ENCODE measurements around the gene ALDH8A1.

ALDH8A1 gene

DNA sequence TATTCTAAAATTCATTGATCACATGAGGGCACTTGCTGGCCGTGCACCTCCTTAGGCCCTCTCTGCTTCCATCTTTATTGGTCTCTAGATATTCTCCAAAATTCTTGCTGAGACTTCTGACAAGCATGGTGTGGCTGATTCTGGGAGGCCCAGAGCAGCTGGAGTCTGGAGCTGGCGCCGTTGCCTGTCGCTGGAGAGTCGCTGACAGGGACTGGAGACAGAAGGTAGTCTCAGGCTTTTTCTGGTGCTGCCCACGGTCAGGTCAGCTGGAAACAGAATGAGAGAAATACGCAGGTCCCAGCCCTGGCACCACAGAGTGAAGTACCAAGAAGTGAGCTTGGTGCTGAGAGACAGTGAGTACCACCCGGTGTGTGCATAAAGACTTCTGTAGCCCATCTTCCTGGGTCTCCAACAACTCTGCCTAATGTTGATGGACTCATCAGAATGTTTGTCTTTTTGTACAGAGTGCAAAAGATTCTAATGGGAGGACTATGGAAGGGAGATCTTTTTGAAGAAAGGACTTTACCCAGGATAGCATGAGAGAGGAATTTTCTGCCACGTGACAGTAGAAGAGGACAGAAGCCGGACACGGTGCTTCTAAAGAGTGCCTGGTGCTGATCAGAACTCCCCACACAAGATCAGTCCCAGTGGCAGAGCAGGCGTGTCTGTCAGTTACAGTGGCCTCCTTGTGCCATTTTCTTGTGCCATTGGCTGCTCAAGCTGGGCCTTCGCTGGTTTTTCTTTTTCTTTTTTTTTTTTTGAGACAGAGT, 1.8 kb upstream of the ALDH8A1 start:
- no peak for TF ChIP-seq YY1 (IDR thresholded peaks at IDR 0.05; ENCODE audit: low read depth)

GRCh38 chr6:134950482-134950881, 581 bp upstream of the ALDH8A1 start:
- TF ChIP-seq YY1 (IDR thresholded peaks at IDR 0.05; ENCODE audit: low read depth): no peak
- no peak for TF ChIP-seq TAF1 (IDR thresholded peaks at IDR 0.05; ENCODE audit: low read depth)
- TF ChIP-seq TCF12 (IDR thresholded peaks at IDR 0.05; ENCODE audit: low read depth): no peak
- no peak for TF ChIP-seq NFIC (IDR thresholded peaks at IDR 0.05)
- no peak for TF ChIP-seq EGR1 (IDR thresholded peaks at IDR 0.05)
- no peak for TF ChIP-seq RAD21 (IDR thresholded peaks at IDR 0.05; ENCODE audit: low read depth)

- TF ChIP-seq, protein P1, sequence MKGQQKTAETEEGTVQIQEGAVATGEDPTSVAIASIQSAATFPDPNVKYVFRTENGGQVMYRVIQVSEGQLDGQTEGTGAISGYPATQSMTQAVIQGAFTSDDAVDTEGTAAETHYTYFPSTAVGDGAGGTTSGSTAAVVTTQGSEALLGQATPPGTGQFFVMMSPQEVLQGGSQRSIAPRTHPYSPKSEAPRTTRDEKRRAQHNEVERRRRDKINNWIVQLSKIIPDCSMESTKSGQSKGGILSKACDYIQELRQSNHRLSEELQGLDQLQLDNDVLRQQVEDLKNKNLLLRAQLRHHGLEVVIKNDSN (IDR thresholded peaks at IDR 0.05): no peak
- TF ChIP-seq CREB1 (IDR thresholded peaks at IDR 0.05; ENCODE audit: low read depth) (no peak), TEAD4 (IDR thresholded peaks at IDR 0.05) (no peak), EGR1 (IDR thresholded peaks at IDR 0.05) (no peak), FOXM1 (IDR thresholded peaks at IDR 0.05; ENCODE audit: borderline replicate concordance, low read depth) (no peak), ZBTB7A (IDR thresholded peaks at IDR 0.05; ENCODE audit: low read depth) (no peak), YY1 (IDR thresholded peaks at IDR 0.05; ENCODE audit: low read depth) (no peak), EP300 (IDR thresholded peaks at IDR 0.05; ENCODE audit: borderline replicate concordance) (no peak)
- TF ChIP-seq, protein P2, sequence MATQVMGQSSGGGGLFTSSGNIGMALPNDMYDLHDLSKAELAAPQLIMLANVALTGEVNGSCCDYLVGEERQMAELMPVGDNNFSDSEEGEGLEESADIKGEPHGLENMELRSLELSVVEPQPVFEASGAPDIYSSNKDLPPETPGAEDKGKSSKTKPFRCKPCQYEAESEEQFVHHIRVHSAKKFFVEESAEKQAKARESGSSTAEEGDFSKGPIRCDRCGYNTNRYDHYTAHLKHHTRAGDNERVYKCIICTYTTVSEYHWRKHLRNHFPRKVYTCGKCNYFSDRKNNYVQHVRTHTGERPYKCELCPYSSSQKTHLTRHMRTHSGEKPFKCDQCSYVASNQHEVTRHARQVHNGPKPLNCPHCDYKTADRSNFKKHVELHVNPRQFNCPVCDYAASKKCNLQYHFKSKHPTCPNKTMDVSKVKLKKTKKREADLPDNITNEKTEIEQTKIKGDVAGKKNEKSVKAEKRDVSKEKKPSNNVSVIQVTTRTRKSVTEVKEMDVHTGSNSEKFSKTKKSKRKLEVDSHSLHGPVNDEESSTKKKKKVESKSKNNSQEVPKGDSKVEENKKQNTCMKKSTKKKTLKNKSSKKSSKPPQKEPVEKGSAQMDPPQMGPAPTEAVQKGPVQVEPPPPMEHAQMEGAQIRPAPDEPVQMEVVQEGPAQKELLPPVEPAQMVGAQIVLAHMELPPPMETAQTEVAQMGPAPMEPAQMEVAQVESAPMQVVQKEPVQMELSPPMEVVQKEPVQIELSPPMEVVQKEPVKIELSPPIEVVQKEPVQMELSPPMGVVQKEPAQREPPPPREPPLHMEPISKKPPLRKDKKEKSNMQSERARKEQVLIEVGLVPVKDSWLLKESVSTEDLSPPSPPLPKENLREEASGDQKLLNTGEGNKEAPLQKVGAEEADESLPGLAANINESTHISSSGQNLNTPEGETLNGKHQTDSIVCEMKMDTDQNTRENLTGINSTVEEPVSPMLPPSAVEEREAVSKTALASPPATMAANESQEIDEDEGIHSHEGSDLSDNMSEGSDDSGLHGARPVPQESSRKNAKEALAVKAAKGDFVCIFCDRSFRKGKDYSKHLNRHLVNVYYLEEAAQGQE (IDR thresholded peaks at IDR 0.05; ENCODE audit: low read depth): no peak
These were observed 1.2 kb downstream of the ALDH8A1 start for GRCh38 chr6:134948691-134949090.

- TF ChIP-seq EGR1 (IDR thresholded peaks at IDR 0.05) (no peak), CREB1 (IDR thresholded peaks at IDR 0.05; ENCODE audit: low read depth) (no peak), YY1 (IDR thresholded peaks at IDR 0.05; ENCODE audit: low read depth) (no peak), FOXM1 (IDR thresholded peaks at IDR 0.05; ENCODE audit: borderline replicate concordance, low read depth) (no peak), ZBTB7A (IDR thresholded peaks at IDR 0.05; ENCODE audit: low read depth) (no peak), NFIC (IDR thresholded peaks at IDR 0.05) (no peak), TEAD4 (IDR thresholded peaks at IDR 0.05) (no peak), CEBPB (IDR thresholded peaks at IDR 0.05) (no peak), TCF12 (IDR thresholded peaks at IDR 0.05; ENCODE audit: low read depth) (no peak)
- TF ChIP-seq, protein P2 (IDR thresholded peaks at IDR 0.05; ENCODE audit: low read depth): no peak
- TF ChIP-seq, protein P3, sequence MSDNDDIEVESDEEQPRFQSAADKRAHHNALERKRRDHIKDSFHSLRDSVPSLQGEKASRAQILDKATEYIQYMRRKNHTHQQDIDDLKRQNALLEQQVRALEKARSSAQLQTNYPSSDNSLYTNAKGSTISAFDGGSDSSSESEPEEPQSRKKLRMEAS (IDR thresholded peaks at IDR 0.05): no peak
These were observed 1.8 kb downstream of the ALDH8A1 start for GRCh38 chr6:134948142-134948541.

DNA sequence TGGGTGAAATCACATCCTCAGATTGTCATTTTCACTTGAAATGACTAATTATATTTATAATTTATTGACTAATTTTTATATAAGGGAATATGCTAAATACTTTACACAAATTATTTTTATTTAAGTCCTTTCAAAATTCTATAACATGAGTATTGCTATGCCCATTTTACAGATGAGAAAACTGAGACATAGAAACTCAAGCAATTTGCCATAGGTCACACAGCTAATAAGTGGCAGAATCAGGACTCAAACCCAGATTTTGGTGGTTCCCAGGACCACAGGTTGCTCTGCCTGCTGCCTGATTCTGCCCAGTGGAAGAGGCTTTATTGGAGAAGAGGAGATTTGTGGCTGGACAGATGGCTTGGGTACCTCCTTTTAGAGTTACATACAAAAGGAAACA, 4.9 kb downstream of the ALDH8A1 start:
- no peak for TF ChIP-seq EP300 (IDR thresholded peaks at IDR 0.05; ENCODE audit: borderline replicate concordance)
- TF ChIP-seq TCF12 (IDR thresholded peaks at IDR 0.05; ENCODE audit: low read depth): no peak
- TF ChIP-seq, protein P1 (IDR thresholded peaks at IDR 0.05): no peak
- no peak for TF ChIP-seq CEBPB (IDR thresholded peaks at IDR 0.05)
- TF ChIP-seq TEAD4 (IDR thresholded peaks at IDR 0.05): no peak
- TF ChIP-seq EGR1 (IDR thresholded peaks at IDR 0.05): no peak
- TF ChIP-seq, protein P2 (IDR thresholded peaks at IDR 0.05; ENCODE audit: low read depth): no peak
- TF ChIP-seq NFIC (IDR thresholded peaks at IDR 0.05): no peak
- no peak for TF ChIP-seq YY1 (IDR thresholded peaks at IDR 0.05; ENCODE audit: low read depth)
- no peak for TF ChIP-seq FOXM1 (IDR thresholded peaks at IDR 0.05; ENCODE audit: borderline replicate concordance, low read depth)
- no peak for TF ChIP-seq ZBTB7A (IDR thresholded peaks at IDR 0.05; ENCODE audit: low read depth)
- TF ChIP-seq, protein P3 (IDR thresholded peaks at IDR 0.05): no peak
- no peak for TF ChIP-seq CREB1 (IDR thresholded peaks at IDR 0.05; ENCODE audit: low read depth)
- no peak for TF ChIP-seq TAF1 (IDR thresholded peaks at IDR 0.05; ENCODE audit: low read depth)
- TF ChIP-seq RAD21 (IDR thresholded peaks at IDR 0.05; ENCODE audit: low read depth): no peak
